ENCODE results near the gene LRRIQ1. TPM values are rescaled to one million over a fixed set of nuclear protein-coding genes. Genes with fewer than 3 reads are reported as not detected.

Gene LRRIQ1
- total and polyA plus RNA-seq, 2 experiments from 2014 or later = 1.4 to 4.0 TPM

DNA sequence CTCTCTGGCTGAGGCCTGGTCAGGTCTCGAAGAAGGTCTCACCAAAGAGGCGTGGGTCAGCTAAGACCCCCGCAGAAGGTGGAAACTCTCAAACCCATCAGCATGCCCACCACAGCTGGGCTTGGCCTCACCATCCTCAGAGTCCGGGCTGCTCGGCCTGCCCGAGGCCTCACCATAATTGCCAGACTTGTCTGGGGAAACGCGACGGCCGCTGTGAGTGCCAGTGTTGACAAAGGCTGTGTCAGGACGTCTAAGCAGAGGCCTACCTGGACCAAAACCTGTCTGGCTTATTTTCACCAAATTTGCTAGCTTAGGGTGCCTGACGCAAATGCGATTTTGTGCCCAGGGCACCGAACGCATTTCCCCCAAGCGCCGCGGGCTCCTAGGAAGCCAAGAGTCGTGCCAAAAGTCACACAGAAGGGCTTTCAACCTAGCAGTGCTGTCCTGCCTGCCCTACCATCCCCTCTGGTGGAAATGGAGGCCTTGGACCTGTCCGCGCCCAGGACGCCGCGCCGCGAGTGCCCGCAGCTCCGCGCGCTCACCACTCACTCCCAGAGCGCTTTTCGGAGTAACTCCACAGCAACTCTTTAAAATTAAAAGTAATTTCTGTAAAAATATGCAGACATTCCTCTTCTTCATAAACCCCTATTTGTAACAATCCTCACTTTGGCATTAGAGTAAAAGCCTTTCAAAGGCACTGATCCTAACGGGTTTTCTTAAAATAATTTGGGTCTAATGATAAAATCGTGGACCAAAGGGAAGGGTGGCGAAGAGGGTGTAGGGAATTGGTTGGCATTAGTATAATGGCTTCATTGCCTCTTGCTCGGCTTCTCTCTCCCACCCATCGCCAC lies 242.7 kb downstream of the LRRIQ1 start:
- Histone ChIP-seq H3K4me2 (peak overlapping the region; percentile 83), H3K4me1 (ENCODE audit: insufficient read depth) (peaks cover 59% of the 10 kb centered on the region), H3K27ac (ENCODE audit: low read depth) (no peak overlapping the region), H2AFZ (peak overlapping the region; percentile 90), H3K27me3 (ENCODE audit: insufficient read depth) (peaks cover 81% of the 10 kb centered on the region), H3K4me3 (peak overlapping the region; percentile 86), H4K20me1 (replicated peaks; ENCODE audit: insufficient read depth) (peaks cover 13% of the 10 kb centered on the region; the same call in 1 of the 2 replicates), H3K79me2 (replicated peaks; ENCODE audit: insufficient read depth) (no peaks in the 10 kb centered on the region), H3K36me3 (ENCODE audit: insufficient read depth) (no peaks in the 10 kb centered on the region), H3K9me2 (ENCODE audit: insufficient read depth) (no peaks in the 10 kb centered on the region), H3F3A (replicated peaks; ENCODE audit: low read depth) (no peaks in the 10 kb centered on the region)
- peaks cover 73% of the 10 kb centered on the region for H3K27me3 Mint-ChIP-seq (ENCODE audit: insufficient read depth, low read depth, poor library complexity)
- no peaks in the 10 kb centered on the region for H3K36me3 Mint-ChIP-seq (ENCODE audit: low read depth)
- peak; percentile 40 for DNase-seq (ENCODE audit: low spot score)
- peak; percentile 10 for ATAC-seq
- peaks cover 35% of the 10 kb centered on the region for H3K4me1 Mint-ChIP-seq
- no peak overlapping the region for H3K27ac Mint-ChIP-seq
- TF ChIP-seq STAT1 (IDR thresholded peaks at IDR 0.05; ENCODE audit: unreplicated experiment) = no peak
- TF ChIP-seq EZH2 (IDR thresholded peaks at IDR 0.05; ENCODE audit: low read depth, unreplicated experiment) = peak; percentile 93
- no peak for TF ChIP-seq POLR2AphosphoS5 (IDR thresholded peaks at IDR 0.05; ENCODE audit: low read depth)
- TF ChIP-seq CREB1 (CRISPR knock-in tag; IDR thresholded peaks at IDR 0.05; ENCODE audit: low read depth) = no peak
- TF ChIP-seq, protein P1, sequence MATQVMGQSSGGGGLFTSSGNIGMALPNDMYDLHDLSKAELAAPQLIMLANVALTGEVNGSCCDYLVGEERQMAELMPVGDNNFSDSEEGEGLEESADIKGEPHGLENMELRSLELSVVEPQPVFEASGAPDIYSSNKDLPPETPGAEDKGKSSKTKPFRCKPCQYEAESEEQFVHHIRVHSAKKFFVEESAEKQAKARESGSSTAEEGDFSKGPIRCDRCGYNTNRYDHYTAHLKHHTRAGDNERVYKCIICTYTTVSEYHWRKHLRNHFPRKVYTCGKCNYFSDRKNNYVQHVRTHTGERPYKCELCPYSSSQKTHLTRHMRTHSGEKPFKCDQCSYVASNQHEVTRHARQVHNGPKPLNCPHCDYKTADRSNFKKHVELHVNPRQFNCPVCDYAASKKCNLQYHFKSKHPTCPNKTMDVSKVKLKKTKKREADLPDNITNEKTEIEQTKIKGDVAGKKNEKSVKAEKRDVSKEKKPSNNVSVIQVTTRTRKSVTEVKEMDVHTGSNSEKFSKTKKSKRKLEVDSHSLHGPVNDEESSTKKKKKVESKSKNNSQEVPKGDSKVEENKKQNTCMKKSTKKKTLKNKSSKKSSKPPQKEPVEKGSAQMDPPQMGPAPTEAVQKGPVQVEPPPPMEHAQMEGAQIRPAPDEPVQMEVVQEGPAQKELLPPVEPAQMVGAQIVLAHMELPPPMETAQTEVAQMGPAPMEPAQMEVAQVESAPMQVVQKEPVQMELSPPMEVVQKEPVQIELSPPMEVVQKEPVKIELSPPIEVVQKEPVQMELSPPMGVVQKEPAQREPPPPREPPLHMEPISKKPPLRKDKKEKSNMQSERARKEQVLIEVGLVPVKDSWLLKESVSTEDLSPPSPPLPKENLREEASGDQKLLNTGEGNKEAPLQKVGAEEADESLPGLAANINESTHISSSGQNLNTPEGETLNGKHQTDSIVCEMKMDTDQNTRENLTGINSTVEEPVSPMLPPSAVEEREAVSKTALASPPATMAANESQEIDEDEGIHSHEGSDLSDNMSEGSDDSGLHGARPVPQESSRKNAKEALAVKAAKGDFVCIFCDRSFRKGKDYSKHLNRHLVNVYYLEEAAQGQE (IDR thresholded peaks at IDR 0.05; ENCODE audit: unreplicated experiment) = no peak
- no peak for TF ChIP-seq ZNF331 (CRISPR knock-in tag; IDR thresholded peaks at IDR 0.05; ENCODE audit: low read depth)
- TF ChIP-seq ZNF114 (CRISPR knock-in tag; IDR thresholded peaks at IDR 0.05) = no peak
- TF ChIP-seq, protein P2, sequence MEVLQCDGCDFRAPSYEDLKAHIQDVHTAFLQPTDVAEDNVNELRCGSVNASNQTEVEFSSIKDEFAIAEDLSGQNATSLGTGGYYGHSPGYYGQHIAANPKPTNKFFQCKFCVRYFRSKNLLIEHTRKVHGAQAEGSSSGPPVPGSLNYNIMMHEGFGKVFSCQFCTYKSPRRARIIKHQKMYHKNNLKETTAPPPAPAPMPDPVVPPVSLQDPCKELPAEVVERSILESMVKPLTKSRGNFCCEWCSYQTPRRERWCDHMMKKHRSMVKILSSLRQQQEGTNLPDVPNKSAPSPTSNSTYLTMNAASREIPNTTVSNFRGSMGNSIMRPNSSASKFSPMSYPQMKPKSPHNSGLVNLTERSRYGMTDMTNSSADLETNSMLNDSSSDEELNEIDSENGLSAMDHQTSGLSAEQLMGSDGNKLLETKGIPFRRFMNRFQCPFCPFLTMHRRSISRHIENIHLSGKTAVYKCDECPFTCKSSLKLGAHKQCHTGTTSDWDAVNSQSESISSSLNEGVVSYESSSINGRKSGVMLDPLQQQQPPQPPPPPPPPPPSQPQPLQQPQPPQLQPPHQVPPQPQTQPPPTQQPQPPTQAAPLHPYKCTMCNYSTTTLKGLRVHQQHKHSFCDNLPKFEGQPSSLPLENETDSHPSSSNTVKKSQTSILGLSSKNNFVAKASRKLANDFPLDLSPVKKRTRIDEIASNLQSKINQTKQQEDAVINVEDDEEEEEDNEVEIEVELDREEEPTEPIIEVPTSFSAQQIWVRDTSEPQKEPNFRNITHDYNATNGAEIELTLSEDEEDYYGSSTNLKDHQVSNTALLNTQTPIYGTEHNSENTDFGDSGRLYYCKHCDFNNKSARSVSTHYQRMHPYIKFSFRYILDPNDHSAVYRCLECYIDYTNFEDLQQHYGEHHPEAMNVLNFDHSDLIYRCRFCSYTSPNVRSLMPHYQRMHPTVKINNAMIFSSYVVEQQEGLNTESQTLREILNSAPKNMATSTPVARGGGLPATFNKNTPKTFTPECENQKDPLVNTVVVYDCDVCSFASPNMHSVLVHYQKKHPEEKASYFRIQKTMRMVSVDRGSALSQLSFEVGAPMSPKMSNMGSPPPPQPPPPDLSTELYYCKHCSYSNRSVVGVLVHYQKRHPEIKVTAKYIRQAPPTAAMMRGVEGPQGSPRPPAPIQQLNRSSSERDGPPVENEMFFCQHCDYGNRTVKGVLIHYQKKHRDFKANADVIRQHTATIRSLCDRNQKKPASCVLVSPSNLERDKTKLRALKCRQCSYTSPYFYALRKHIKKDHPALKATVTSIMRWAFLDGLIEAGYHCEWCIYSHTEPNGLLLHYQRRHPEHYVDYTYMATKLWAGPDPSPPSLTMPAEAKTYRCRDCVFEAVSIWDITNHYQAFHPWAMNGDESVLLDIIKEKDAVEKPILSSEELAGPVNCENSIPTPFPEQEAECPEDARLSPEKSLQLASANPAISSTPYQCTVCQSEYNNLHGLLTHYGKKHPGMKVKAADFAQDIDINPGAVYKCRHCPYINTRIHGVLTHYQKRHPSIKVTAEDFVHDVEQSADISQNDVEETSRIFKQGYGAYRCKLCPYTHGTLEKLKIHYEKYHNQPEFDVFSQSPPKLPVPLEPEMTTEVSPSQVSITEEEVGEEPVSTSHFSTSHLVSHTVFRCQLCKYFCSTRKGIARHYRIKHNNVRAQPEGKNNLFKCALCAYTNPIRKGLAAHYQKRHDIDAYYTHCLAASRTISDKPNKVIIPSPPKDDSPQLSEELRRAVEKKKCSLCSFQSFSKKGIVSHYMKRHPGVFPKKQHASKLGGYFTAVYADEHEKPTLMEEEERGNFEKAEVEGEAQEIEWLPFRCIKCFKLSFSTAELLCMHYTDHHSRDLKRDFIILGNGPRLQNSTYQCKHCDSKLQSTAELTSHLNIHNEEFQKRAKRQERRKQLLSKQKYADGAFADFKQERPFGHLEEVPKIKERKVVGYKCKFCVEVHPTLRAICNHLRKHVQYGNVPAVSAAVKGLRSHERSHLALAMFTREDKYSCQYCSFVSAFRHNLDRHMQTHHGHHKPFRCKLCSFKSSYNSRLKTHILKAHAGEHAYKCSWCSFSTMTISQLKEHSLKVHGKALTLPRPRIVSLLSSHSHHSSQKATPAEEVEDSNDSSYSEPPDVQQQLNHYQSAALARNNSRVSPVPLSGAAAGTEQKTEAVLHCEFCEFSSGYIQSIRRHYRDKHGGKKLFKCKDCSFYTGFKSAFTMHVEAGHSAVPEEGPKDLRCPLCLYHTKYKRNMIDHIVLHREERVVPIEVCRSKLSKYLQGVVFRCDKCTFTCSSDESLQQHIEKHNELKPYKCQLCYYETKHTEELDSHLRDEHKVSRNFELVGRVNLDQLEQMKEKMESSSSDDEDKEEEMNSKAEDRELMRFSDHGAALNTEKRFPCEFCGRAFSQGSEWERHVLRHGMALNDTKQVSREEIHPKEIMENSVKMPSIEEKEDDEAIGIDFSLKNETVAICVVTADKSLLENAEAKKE (CRISPR knock-in tag; IDR thresholded peaks at IDR 0.05) = no peak
- TF ChIP-seq NANOG (IDR thresholded peaks at IDR 0.05; ENCODE audit: borderline replicate concordance) = no peak
- TF ChIP-seq, protein P3, sequence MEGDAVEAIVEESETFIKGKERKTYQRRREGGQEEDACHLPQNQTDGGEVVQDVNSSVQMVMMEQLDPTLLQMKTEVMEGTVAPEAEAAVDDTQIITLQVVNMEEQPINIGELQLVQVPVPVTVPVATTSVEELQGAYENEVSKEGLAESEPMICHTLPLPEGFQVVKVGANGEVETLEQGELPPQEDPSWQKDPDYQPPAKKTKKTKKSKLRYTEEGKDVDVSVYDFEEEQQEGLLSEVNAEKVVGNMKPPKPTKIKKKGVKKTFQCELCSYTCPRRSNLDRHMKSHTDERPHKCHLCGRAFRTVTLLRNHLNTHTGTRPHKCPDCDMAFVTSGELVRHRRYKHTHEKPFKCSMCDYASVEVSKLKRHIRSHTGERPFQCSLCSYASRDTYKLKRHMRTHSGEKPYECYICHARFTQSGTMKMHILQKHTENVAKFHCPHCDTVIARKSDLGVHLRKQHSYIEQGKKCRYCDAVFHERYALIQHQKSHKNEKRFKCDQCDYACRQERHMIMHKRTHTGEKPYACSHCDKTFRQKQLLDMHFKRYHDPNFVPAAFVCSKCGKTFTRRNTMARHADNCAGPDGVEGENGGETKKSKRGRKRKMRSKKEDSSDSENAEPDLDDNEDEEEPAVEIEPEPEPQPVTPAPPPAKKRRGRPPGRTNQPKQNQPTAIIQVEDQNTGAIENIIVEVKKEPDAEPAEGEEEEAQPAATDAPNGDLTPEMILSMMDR (conservative IDR thresholded peaks at IDR 0.05; ENCODE audit: low read depth in 2 of 2) = no peak
- TF ChIP-seq, protein P4, sequence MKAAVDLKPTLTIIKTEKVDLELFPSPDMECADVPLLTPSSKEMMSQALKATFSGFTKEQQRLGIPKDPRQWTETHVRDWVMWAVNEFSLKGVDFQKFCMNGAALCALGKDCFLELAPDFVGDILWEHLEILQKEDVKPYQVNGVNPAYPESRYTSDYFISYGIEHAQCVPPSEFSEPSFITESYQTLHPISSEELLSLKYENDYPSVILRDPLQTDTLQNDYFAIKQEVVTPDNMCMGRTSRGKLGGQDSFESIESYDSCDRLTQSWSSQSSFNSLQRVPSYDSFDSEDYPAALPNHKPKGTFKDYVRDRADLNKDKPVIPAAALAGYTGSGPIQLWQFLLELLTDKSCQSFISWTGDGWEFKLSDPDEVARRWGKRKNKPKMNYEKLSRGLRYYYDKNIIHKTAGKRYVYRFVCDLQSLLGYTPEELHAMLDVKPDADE (IDR thresholded peaks at IDR 0.05) = no peak
- no peak for TF ChIP-seq JUNB (IDR thresholded peaks at IDR 0.05; ENCODE audit: unreplicated experiment)
- TF ChIP-seq EZH2phosphoT487 (IDR thresholded peaks at IDR 0.05; ENCODE audit: unreplicated experiment) = peak; percentile 20
- H3K4me3 Mint-ChIP-seq = peak overlapping the region; percentile 97
- H3K9me3 Mint-ChIP-seq = no peaks in the 10 kb centered on the region

All from GM23338 (cell line).